HCT116 (cell line): ENCODE data around the gene UNC5C. TPM values are rescaled to one million over a fixed set of nuclear protein-coding genes. Genes with fewer than 3 reads are reported as not detected.

ENCODE experiments used
- ATAC-seq: fragments of 200-7000 bp; cut with Tn5 transposase; 2 replicates; pipeline ENCODE4 v1.9.1; 2020; ENCODE audit warnings: mild to moderate bottlenecking, moderate library complexity
- BruUV-seq: library from RNA; stranded (reverse); fragments of 400-500 nt; replicated peaks from 2 replicates; lab custom pipeline; 2021; lab: Mats Ljungman, UMichigan
- CTCF ChIA-PET: fragments of 300-600 bp; sonication (Branson Sonifier 250); formaldehyde crosslinking; loops from one replicate; lab custom pipeline; 2021; ENCODE audit warnings: antibody characterized with exemption; lab: Charles Lee
- POLR2A ChIA-PET: fragments of 300-600, 350-600 bp; sonication (Branson Sonifier 250); formaldehyde crosslinking; loops from one replicate; lab custom pipeline; 2021; ENCODE audit warnings: antibody characterized with exemption; lab: Charles Lee
- RAD21 ChIA-PET, 2 experiments: fragments of 300-600 bp; sonication (Branson Sonifier 250); formaldehyde crosslinking; loops; one replicate each; lab custom pipeline; 2023; ENCODE audit warnings: low total read pairs in 2 of 2; ENCODE audit not compliant: uncharacterized antibody in 2 of 2, unreplicated experiment in 2 of 2, low non-redundant PET in 1 of 2; lab: Charles Lee
- DNase-seq: peaks from one replicate; pipeline ENCODE4 v3.0.0-alpha.2; 2010; ENCODE audit warnings: low read depth, low spot score
- H2AFZ ChIP-seq: fragments of 200-600 bp; shearing (Covaris generic), sonication (generic); 2 replicates; pipeline ENCODE4 v1.6.1; 2017; ENCODE audit warnings: low read depth, mixed run types, mixed read lengths, antibody characterized with exemption, low read length; ENCODE audit not compliant: poor library complexity, severe bottlenecking
- H3K27ac ChIP-seq: 2 replicates; pipeline ENCODE4 v1.5.1; 2012; ENCODE audit warnings: low read depth, low read length
- H3K27me3 ChIP-seq: fragments of 200-600 bp; sonication (generic); 2 replicates; pipeline ENCODE4 v1.6.1; 2016; ENCODE audit warnings: mixed run types, low read length, mixed read lengths; ENCODE audit not compliant: insufficient read depth
- H3K36me3 ChIP-seq, 2 experiments: fragments of 200-500 bp in 1 of 2; fragments of 200-600 bp in 1 of 2; sonication (Bioruptor generic) in 1 of 2; sonication (generic) in 1 of 2; 2 replicates each; pipeline versions ENCODE4 v1.5.1 to v1.6.1; 2014 to 2016; ENCODE audit warnings: low read length in 2 of 2, inconsistent platforms in 1 of 2, mixed read lengths in 1 of 2, mixed run types in 1 of 2; ENCODE audit not compliant: insufficient read depth in 2 of 2, control insufficient read depth in 1 of 2
- H3K4me1 ChIP-seq, 2 experiments: fragments of 200-600 bp in 1 of 2; sonication (generic) in 1 of 2; 2 replicates each; pipeline versions ENCODE4 v1.5.1 to v1.6.1; 2012 to 2017; ENCODE audit warnings: low read length in 2 of 2, inconsistent platforms in 1 of 2, mild to moderate bottlenecking in 1 of 2, mixed read lengths in 1 of 2, mixed run types in 1 of 2, moderate library complexity in 1 of 2; ENCODE audit not compliant: insufficient read depth in 2 of 2, control insufficient read depth in 1 of 2
- H3K4me2 ChIP-seq: fragments of 200-600 bp; sonication (generic); 2 replicates; pipeline ENCODE4 v1.6.1; 2017; ENCODE audit warnings: mixed run types, low read length, mixed read lengths
- H3K4me3 ChIP-seq, 2 experiments: fragments of 200-600 bp in 1 of 2; sonication (generic) in 1 of 2; replicated peaks in 1 of 2; 2 replicates each; pipeline ENCODE4 v1.5.1; 2011 to 2016; ENCODE audit warnings: low read length in 2 of 2, control low read depth in 1 of 2, low read depth in 1 of 2, mild to moderate bottlenecking in 1 of 2, mixed read lengths in 1 of 2, mixed run types in 1 of 2
- H3K79me2 ChIP-seq: fragments of 200-600 bp; sonication (generic); 2 replicates; pipeline ENCODE4 v1.6.1; 2017; ENCODE audit warnings: mild to moderate bottlenecking, mixed run types, low read length, moderate library complexity, mixed read lengths; ENCODE audit not compliant: insufficient read depth
- H3K9ac ChIP-seq: fragments of 200-600 bp; sonication (generic); 2 replicates; pipeline ENCODE4 v1.6.1; 2016; ENCODE audit warnings: low read length, mixed read lengths
- H3K9me2 ChIP-seq: fragments of 200-600 bp; sonication (generic), shearing (Covaris generic); 2 replicates; pipeline ENCODE4 v1.6.1; 2017; ENCODE audit warnings: mixed run types, mild to moderate bottlenecking, moderate library complexity; ENCODE audit not compliant: insufficient read depth
- H3K9me3 ChIP-seq, 2 experiments: fragments of 200-500 bp in 1 of 2; fragments of 200-600 bp in 1 of 2; sonication (Bioruptor generic) in 1 of 2; sonication (generic) in 1 of 2; 2 replicates each; pipeline ENCODE4 v1.6.1; 2014 to 2017; ENCODE audit warnings: low read length in 2 of 2, mixed read lengths in 2 of 2, inconsistent platforms in 1 of 2, low read depth in 1 of 2, mild to moderate bottlenecking in 1 of 2, mixed run types in 1 of 2, moderate library complexity in 1 of 2; ENCODE audit not compliant: control insufficient read depth in 1 of 2, insufficient read depth in 1 of 2
- H4K20me1 ChIP-seq: fragments of 200-600 bp; sonication (generic), shearing (Covaris generic); 2 replicates; pipeline ENCODE4 v1.6.1; 2017; ENCODE audit warnings: mixed run types, mild to moderate bottlenecking, moderate library complexity; ENCODE audit not compliant: insufficient read depth
- CBX3 ChIP-seq: IDR thresholded peaks from 2 replicates; pipeline ENCODE4 v1.6.1; 2012; ENCODE audit warnings: low read depth
- CEBPB ChIP-seq: IDR thresholded peaks from 2 replicates; pipeline ENCODE4 v1.6.1; 2012; ENCODE audit warnings: low read depth
- EZH2phosphoT487 ChIP-seq: fragments of 200-600 bp; IDR thresholded peaks from 2 replicates; pipeline ENCODE4 v1.6.1; 2018; ENCODE audit warnings: antibody characterized with exemption, borderline replicate concordance
- FOSL1 ChIP-seq: IDR thresholded peaks from 2 replicates; pipeline ENCODE4 v1.6.1; 2012; ENCODE audit warnings: low read depth
- JUND ChIP-seq: IDR thresholded peaks from 2 replicates; pipeline ENCODE4 v1.6.1; 2012
- RAD21 ChIP-seq: IDR thresholded peaks from 2 replicates; pipeline ENCODE4 v1.6.1; 2012; ENCODE audit warnings: low read depth, mild to moderate bottlenecking
- SIN3A ChIP-seq: IDR thresholded peaks from 2 replicates; pipeline ENCODE4 v1.6.1; 2012; ENCODE audit warnings: low read depth
- SP1 ChIP-seq: IDR thresholded peaks from 2 replicates; pipeline ENCODE4 v1.6.1; 2012; ENCODE audit warnings: low read depth
- SRF ChIP-seq: IDR thresholded peaks from 2 replicates; pipeline ENCODE4 v1.6.1; 2012; ENCODE audit warnings: low read depth
- TCF7L2 ChIP-seq: IDR thresholded peaks from 2 replicates; pipeline ENCODE4 v1.7.0; 2011; ENCODE audit warnings: borderline replicate concordance, inconsistent platforms; ENCODE audit not compliant: insufficient read depth, insufficient read length; ENCODE audit errors: extremely low read depth
- ZNF274 ChIP-seq: fragments of 200-500 bp; sonication (Bioruptor generic); IDR thresholded peaks from 2 replicates; pipeline ENCODE4 v1.6.1; 2014; ENCODE audit warnings: mild to moderate bottlenecking, low read depth, low read length, inconsistent platforms
- intact Hi-C: fragments of 100-400 bp; cut with micrococcal nuclease; formaldehyde crosslinking; loops from 2 replicates; pipeline ENCODE4 v1.10.0; 2022
- total RNA-seq: library from RNA; stranded (reverse); gene quantifications from one replicate; pipeline ENCODE4 v1.2.1, GENCODE V29; 2021; ENCODE audit not compliant: unreplicated experiment
- TF ChIP-seq, protein P1 (sequence below): IDR thresholded peaks from 2 replicates; pipeline ENCODE4 v1.6.1; 2012
- TF ChIP-seq, protein P2 (sequence below): IDR thresholded peaks from 2 replicates; pipeline ENCODE4 v1.6.1; 2012
- TF ChIP-seq, protein P3 (sequence below), 3 experiments: fragments of 200-600 bp in 1 of 3; sonication (generic) in 1 of 3; IDR thresholded peaks in 2 of 3; conservative IDR thresholded peaks in 1 of 3; 2 replicates each; pipeline ENCODE4 v1.5.1; 2012 to 2017; ENCODE audit warnings: low read depth in 2 of 3, low read length in 2 of 3, antibody characterized with exemption in 1 of 3, borderline replicate concordance in 1 of 3, control low read depth in 1 of 3, mild to moderate bottlenecking in 1 of 3, mixed read lengths in 1 of 3, mixed run types in 1 of 3, moderate library complexity in 1 of 3; ENCODE audit not compliant: insufficient read depth in 1 of 3
- TF ChIP-seq, protein P4 (sequence below): IDR thresholded peaks from 2 replicates; pipeline ENCODE4 v1.6.1; 2011; ENCODE audit warnings: mild to moderate bottlenecking, low read length, moderate library complexity; ENCODE audit not compliant: insufficient replicate concordance; ENCODE audit errors: extremely low read depth

UNC5C gene
- total RNA-seq, 1 experiment from 2014 or later: not detected

DNA sequence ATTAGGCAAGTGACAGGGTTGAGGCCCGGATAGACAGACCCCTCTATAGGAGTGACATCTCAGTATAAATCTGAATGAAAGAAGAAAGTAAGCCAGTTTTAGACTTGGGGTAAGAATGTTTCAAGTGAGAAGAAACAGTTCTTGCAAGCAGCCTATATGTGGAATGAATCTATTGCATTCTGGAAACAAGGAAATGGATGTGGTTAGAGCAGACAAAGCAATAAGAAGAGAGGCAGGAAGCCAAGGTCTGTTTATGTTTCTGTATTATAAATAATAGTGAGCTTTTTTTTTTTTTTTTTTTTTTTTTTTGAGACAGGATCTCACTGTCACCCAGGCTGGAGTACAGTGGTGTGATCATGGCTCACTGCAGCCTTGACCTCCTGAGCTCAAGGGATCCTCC is 255.8 kb downstream of the UNC5C start:
- RAD21 ChIA-PET: no interaction called here
- BruUV-seq: no TSS peak
- no peaks in the 10 kb centered on the region for H3K36me3 ChIP-seq

DNA sequence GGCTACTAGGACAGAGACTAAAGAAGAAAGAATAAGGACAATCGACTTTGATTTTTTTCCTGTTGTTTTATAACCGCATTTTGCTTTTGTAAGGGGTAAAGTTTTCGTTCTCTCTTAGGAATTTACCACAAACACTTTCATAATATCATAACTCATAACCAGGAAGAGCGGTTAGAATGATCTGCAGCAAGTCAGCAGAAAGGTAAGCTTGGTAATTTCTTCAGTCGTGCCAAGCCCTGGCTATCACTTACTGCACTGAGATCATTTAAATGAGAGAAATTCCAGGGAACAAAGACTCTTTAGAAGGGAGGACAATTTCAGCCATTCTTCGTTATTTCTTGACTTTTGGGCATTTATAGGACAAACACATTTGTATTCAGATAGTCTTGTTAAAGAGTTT is 258.1 kb downstream of the UNC5C start:
- Histone ChIP-seq H3K9me2 (no peaks in the 10 kb centered on the region), H3K27ac (no peak overlapping the region), H3K9me3 (no peaks in the 10 kb centered on the region), H3K27me3 (no peaks in the 10 kb centered on the region), H3K4me3 (no peak overlapping the region), H2AFZ (no peak overlapping the region), H3K4me1 (no peaks in the 10 kb centered on the region), H3K79me2 (no peaks in the 10 kb centered on the region), H3K4me2 (no peak overlapping the region), H4K20me1 (no peaks in the 10 kb centered on the region; the same call in 1 of the 2 replicates), H3K9ac (no peak overlapping the region), H3K36me3 (no peaks in the 10 kb centered on the region)
- CTCF ChIA-PET: no interaction called here
- ATAC-seq (no peak), DNase-seq (no peak)
- no TSS peak for BruUV-seq
- POLR2A ChIA-PET: no interaction called here
- intact Hi-C loops: no loop called here
- RAD21 ChIA-PET: no interaction called here
- no peak for TF ChIP-seq TCF7L2
- no peak for TF ChIP-seq SIN3A
- no peak for TF ChIP-seq EZH2phosphoT487
- no peak for TF ChIP-seq JUND
- TF ChIP-seq, protein P1, sequence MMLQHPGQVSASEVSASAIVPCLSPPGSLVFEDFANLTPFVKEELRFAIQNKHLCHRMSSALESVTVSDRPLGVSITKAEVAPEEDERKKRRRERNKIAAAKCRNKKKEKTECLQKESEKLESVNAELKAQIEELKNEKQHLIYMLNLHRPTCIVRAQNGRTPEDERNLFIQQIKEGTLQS: no peak
- no peak for TF ChIP-seq ZNF274
- no peak for TF ChIP-seq SP1
- TF ChIP-seq, protein P2, sequence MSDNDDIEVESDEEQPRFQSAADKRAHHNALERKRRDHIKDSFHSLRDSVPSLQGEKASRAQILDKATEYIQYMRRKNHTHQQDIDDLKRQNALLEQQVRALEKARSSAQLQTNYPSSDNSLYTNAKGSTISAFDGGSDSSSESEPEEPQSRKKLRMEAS: no peak
- no peak for TF ChIP-seq RAD21
- no peak for TF ChIP-seq SRF
- TF ChIP-seq CBX3: no peak
- TF ChIP-seq CEBPB: no peak
- no peak for TF ChIP-seq FOSL1
- TF ChIP-seq, protein P3, sequence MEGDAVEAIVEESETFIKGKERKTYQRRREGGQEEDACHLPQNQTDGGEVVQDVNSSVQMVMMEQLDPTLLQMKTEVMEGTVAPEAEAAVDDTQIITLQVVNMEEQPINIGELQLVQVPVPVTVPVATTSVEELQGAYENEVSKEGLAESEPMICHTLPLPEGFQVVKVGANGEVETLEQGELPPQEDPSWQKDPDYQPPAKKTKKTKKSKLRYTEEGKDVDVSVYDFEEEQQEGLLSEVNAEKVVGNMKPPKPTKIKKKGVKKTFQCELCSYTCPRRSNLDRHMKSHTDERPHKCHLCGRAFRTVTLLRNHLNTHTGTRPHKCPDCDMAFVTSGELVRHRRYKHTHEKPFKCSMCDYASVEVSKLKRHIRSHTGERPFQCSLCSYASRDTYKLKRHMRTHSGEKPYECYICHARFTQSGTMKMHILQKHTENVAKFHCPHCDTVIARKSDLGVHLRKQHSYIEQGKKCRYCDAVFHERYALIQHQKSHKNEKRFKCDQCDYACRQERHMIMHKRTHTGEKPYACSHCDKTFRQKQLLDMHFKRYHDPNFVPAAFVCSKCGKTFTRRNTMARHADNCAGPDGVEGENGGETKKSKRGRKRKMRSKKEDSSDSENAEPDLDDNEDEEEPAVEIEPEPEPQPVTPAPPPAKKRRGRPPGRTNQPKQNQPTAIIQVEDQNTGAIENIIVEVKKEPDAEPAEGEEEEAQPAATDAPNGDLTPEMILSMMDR (IDR thresholded peaks at IDR 0.05 in 2 of 3, conservative IDR thresholded peaks at IDR 0.05 in 1 of 3; ENCODE audit: borderline replicate concordance in 1 of 3, insufficient read depth in 1 of 3, low read depth in 2 of 3, low read length in 2 of 3): no peak
- TF ChIP-seq, protein P4, sequence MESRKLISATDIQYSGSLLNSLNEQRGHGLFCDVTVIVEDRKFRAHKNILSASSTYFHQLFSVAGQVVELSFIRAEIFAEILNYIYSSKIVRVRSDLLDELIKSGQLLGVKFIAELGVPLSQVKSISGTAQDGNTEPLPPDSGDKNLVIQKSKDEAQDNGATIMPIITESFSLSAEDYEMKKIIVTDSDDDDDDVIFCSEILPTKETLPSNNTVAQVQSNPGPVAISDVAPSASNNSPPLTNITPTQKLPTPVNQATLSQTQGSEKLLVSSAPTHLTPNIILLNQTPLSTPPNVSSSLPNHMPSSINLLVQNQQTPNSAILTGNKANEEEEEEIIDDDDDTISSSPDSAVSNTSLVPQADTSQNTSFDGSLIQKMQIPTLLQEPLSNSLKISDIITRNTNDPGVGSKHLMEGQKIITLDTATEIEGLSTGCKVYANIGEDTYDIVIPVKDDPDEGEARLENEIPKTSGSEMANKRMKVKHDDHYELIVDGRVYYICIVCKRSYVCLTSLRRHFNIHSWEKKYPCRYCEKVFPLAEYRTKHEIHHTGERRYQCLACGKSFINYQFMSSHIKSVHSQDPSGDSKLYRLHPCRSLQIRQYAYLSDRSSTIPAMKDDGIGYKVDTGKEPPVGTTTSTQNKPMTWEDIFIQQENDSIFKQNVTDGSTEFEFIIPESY: no peak

More for the DNA sequence above, 255.8 kb downstream of the UNC5C start:
- H3K9me3 ChIP-seq: no peaks in the 10 kb centered on the region
- H2AFZ ChIP-seq: no peak overlapping the region
- no peak overlapping the region for H3K4me3 ChIP-seq
- no peaks in the 10 kb centered on the region for H3K27me3 ChIP-seq
- no peak for DNase-seq
- CTCF ChIA-PET: no interaction called here
- intact Hi-C loops: no loop called here
- no peak overlapping the region for H3K27ac ChIP-seq
- ATAC-seq: no peak
- H4K20me1 ChIP-seq: no peaks in the 10 kb centered on the region; the same call in 1 of the 2 replicates
- TF ChIP-seq, protein P2: no peak
- TF ChIP-seq EZH2phosphoT487: no peak
- no peaks in the 10 kb centered on the region for H3K4me1 ChIP-seq
- H3K4me2 ChIP-seq: no peak overlapping the region
- H3K79me2 ChIP-seq: no peaks in the 10 kb centered on the region
- H3K9me2 ChIP-seq: no peaks in the 10 kb centered on the region
- H3K9ac ChIP-seq: no peak overlapping the region
- POLR2A ChIA-PET: interaction anchor here (0.6 kb wide), 1 partner anchor 120 kb away, joined by 3 read pairs; no protein-coding TSS in a partner anchor
